Measurements from ENCODE around the gene DHRSX. TPM values are rescaled to one million over a fixed set of nuclear protein-coding genes. Genes with fewer than 3 reads are reported as not detected.
"Not testable (repeated sequence)": the region's sequence is repeated elsewhere in the genome, so short reads cannot be mapped to it uniquely, and the experiment has no call there.

DHRSX gene
- total and polyA plus RNA-seq, 2 of the 13 experiments (the other 11 are each of a cell fraction or from before 2014, with no cell fraction given): 15.5 to 24.3 TPM

DNA sequence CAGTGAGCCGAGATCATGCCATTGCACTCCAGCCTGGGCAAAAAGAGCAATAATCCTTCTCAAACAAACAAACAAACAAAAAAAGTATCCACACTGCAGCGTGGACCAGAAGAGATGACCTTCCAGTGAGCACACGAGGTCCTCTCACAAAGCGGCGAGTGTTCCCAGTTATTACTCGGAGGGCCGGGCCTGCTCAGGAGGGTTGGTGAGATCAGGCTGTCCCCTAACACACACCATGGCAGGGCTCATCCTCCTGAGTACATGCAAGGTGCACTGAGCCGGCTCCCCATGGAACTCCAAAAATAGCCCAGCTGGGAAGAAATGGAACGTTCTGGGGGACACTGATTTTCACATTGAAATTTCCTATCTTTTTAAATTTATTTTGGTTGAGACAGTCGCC lies 40.7 kb downstream of the DHRSX start:
- BruUV-seq (replicated peaks); intact Hi-C loops (cut with micrococcal nuclease; ENCODE audit: unreplicated experiment); H3K9ac ChIP-seq (ENCODE audit: insufficient read depth, low read depth, low read length); in situ Hi-C loops (cut with HindIII; ENCODE audit: extremely low pct_ligation_motif_present, low pct_unique_long_range_greater_than_20kb); H2AFZ ChIP-seq (ENCODE audit: low read length); H3K79me2 ChIP-seq (ENCODE audit: insufficient read depth, low read length); H3K27ac ChIP-seq (ENCODE audit: extremely low read length, insufficient read depth, low read length); H3K4me3 ChIP-seq (replicated peaks in 1 of 3; ENCODE audit: insufficient read depth in 1 of 3, low read depth in 2 of 3, low read length in 3 of 3); H3K36me3 ChIP-seq (replicated peaks in 1 of 2; ENCODE audit: control insufficient read depth in 1 of 2, insufficient read depth in 2 of 2, low read length in 2 of 2); ATAC-seq; H3K4me1 ChIP-seq (ENCODE audit: insufficient read depth, low read length); CTCF ChIA-PET (ENCODE audit: low intra/inter-chr PET ratio, low total read pairs); H4K20me1 ChIP-seq (ENCODE audit: insufficient read depth, low read length); H3K4me2 ChIP-seq (ENCODE audit: low read depth, low read length); POLR2A ChIA-PET; FAIRE-seq; DNase-seq (ENCODE audit: low spot score); H3K9me3 ChIP-seq (ENCODE audit: low read length); H3K27me3 ChIP-seq (ENCODE audit: control insufficient read depth in 1 of 2, insufficient read depth in 2 of 2, low read length in 2 of 2): not testable (repeated sequence)
- 95% methylated on average over 9 of the region's 10 CpGs for WGBS (ENCODE audit: low lambda C conversion rate)

GRCh38 chrX:2458309-2458708 lies 42.5 kb downstream of the DHRSX start:
- Histone ChIP-seq H3K27ac (ENCODE audit: extremely low read length, insufficient read depth, low read length) (no peak overlapping the region), H3K79me2 (ENCODE audit: insufficient read depth, low read length) (peaks cover 2% of the 10 kb centered on the region), H3K36me3 (replicated peaks in 1 of 2; ENCODE audit: control insufficient read depth in 1 of 2, insufficient read depth in 2 of 2, low read length in 2 of 2) (no peaks in the 10 kb centered on the region), H3K27me3 (ENCODE audit: control insufficient read depth in 1 of 2, insufficient read depth in 2 of 2, low read length in 2 of 2) (no peaks in the 10 kb centered on the region), H3K9ac (ENCODE audit: insufficient read depth, low read depth, low read length) (no peak overlapping the region), H3K4me2 (ENCODE audit: low read depth, low read length) (no peak overlapping the region), H2AFZ (ENCODE audit: low read length) (no peak overlapping the region), H3K4me1 (ENCODE audit: insufficient read depth, low read length) (no peaks in the 10 kb centered on the region; the same call in 1 of the 2 replicates), H4K20me1 (ENCODE audit: insufficient read depth, low read length) (no peaks in the 10 kb centered on the region; the same call in 1 of the 2 replicates), H3K9me3 (ENCODE audit: low read length) (no peaks in the 10 kb centered on the region), H3K4me3 (replicated peaks in 1 of 3; ENCODE audit: insufficient read depth in 1 of 3, low read depth in 2 of 3, low read length in 3 of 3) (no peak overlapping the region)
- intact Hi-C loops (cut with micrococcal nuclease; ENCODE audit: unreplicated experiment): no loop called here
- WGBS (ENCODE audit: low lambda C conversion rate): 97% methylated on average over 6 of the region's 6 CpGs
- DNase-seq (ENCODE audit: low spot score) (no peak), FAIRE-seq (no peak), ATAC-seq (no peak)
- POLR2A ChIA-PET: no interaction called here
- CTCF ChIA-PET (ENCODE audit: low intra/inter-chr PET ratio, low total read pairs): no interaction called here
- in situ Hi-C loops (cut with HindIII; ENCODE audit: extremely low pct_ligation_motif_present, low pct_unique_long_range_greater_than_20kb): no loop called here
- BruUV-seq (replicated peaks): no TSS peak
- TF ChIP-seq CENPT (CRISPR knock-in tag; IDR thresholded peaks at IDR 0.05; ENCODE audit: low read depth) (no peak), ZNF232 (CRISPR knock-in tag; IDR thresholded peaks at IDR 0.05; ENCODE audit: borderline replicate concordance) (no peak), ZNF143 (CRISPR knock-in tag; IDR thresholded peaks at IDR 0.05) (no peak), AKAP8 (CRISPR knock-in tag; IDR thresholded peaks at IDR 0.05) (no peak), ZNF670 (CRISPR knock-in tag; IDR thresholded peaks at IDR 0.05; ENCODE audit: borderline replicate concordance) (no peak), SETDB1 (CRISPR knock-in tag; IDR thresholded peaks at IDR 0.05; ENCODE audit: borderline replicate concordance) (no peak), ZSCAN22 (CRISPR knock-in tag; IDR thresholded peaks at IDR 0.05) (no peak)

Data from HepG2 (cell line).